NCI-H2081 (cell line): ENCODE data around the gene GNG7.
"Not testable (repeated sequence)": the region's sequence is repeated elsewhere in the genome, so short reads cannot be mapped to it uniquely, and the experiment has no call there.

Source experiments
- DNase-seq, 2 experiments: peaks; one replicate each; lab custom pipeline; 2025; lab: John Stamatoyannopoulos, UW

GNG7 gene

GRCh38 chr19:2550431-2551171 lies 151.9 kb downstream of the GNG7 start:
- DNase-seq = no peak

GRCh38 chr19:2549701-2550191 lies 152.7 kb downstream of the GNG7 start:
- DNase-seq = no peak

- DNase-seq = no peak
Observed at GRCh38 chr19:2548966-2549365, 153.5 kb downstream of the GNG7 start.

GRCh38 chr19:2547721-2548120 lies 154.8 kb downstream of the GNG7 start:
- no peak for DNase-seq

- no peak for DNase-seq
Observed at GRCh38 chr19:2547033-2547680, 155.3 kb downstream of the GNG7 start.

GRCh38 chr19:2546128-2547032 lies 156.1 kb downstream of the GNG7 start:
- DNase-seq = no peak

GRCh38 chr19:2545416-2546127 lies 156.9 kb downstream of the GNG7 start:
- not testable (repeated sequence) for DNase-seq

GRCh38 chr19:2544576-2545415 lies 157.7 kb downstream of the GNG7 start:
- no peak for DNase-seq

GRCh38 chr19:2543463-2544442 lies 158.7 kb downstream of the GNG7 start:
- DNase-seq = peak; percentile 74 to 86

GRCh38 chr19:2543072-2543462 lies 159.4 kb downstream of the GNG7 start:
- DNase-seq = not testable (repeated sequence)

- no peak for DNase-seq
Observed at GRCh38 chr19:2542341-2543069, 160.0 kb downstream of the GNG7 start.

- no peak for DNase-seq
Observed at GRCh38 chr19:2540646-2541454, 161.6 kb downstream of the GNG7 start.

- no peak for DNase-seq
Observed at GRCh38 chr19:2540251-2540645, 162.2 kb downstream of the GNG7 start.

GRCh38 chr19:2538096-2538757 lies 164.3 kb downstream of the GNG7 start:
- no peak for DNase-seq

GRCh38 chr19:2537584-2537983 lies 164.9 kb downstream of the GNG7 start:
- DNase-seq = not testable (repeated sequence)

GRCh38 chr19:2536461-2536860 lies 166.0 kb downstream of the GNG7 start:
- no peak for DNase-seq

GRCh38 chr19:2534423-2535013 lies 168.0 kb downstream of the GNG7 start:
- DNase-seq = no peak
